ENCODE data around the gene SLU7. TPM values are rescaled to one million over a fixed set of nuclear protein-coding genes. Genes with fewer than 3 reads are reported as not detected.

Gene SLU7
- total RNA-seq, 1 experiment from 2014 or later = 33.3 TPM

DNA sequence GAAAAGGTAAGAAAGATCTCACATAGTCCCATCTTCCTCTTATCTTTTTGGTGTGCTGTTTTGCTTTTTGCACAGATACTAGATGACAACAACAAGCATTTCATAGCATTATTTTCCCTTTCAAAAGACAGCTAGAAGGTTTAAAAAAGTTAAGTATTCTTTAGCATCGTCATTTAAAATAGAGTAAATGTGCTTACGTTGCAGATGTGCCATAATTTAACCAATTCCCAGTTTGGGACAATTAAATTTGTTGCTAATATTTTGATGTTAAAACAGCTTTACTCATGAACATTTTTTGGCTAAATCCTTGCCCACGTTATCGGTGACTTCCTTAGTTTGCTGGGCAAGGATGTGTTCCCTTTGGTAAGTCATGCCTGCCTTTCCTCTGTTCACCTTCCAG is 44.3 kb upstream of the SLU7 start:
- peaks cover 4 to 9% of the 10 kb centered on the region in 2 experiments; a peak in 4 of 5 replicates for H3K9me3 Mint-ChIP-seq
- Histone ChIP-seq H3T11ph (ENCODE audit: low read length) (no peak overlapping the region), H3K9me3 (ENCODE audit: control insufficient read depth, low read depth, low read length) (no peaks in the 10 kb centered on the region), H3K14ac (ENCODE audit: insufficient read depth, low read length) (no peak overlapping the region; the same call in 1 of the 2 replicates), H3K56ac (ENCODE audit: insufficient read length, low read depth, low read length) (no peak overlapping the region), H4K91ac (ENCODE audit: insufficient read length, low read depth, low read length) (no peak overlapping the region), H3K4me1 (ENCODE audit: insufficient read depth, low read length) (no peaks in the 10 kb centered on the region), H4K8ac (replicated peaks; ENCODE audit: insufficient read length, low read depth, low read length) (no peak overlapping the region), H4K20me1 (ENCODE audit: control insufficient read depth, insufficient read depth, insufficient read length) (no peaks in the 10 kb centered on the region), H4K5ac (ENCODE audit: insufficient read length, low read depth, low read length) (no peak overlapping the region), H2BK20ac (ENCODE audit: low read depth, low read length, poor library complexity, severe bottlenecking) (no peak overlapping the region), H3K27me3 (ENCODE audit: insufficient read depth, low read length) (no peaks in the 10 kb centered on the region), H2AFZ (ENCODE audit: low read length) (no peak overlapping the region), H3K18ac (ENCODE audit: insufficient read length, low read depth, low read length) (no peak overlapping the region), H3K27ac (ENCODE audit: insufficient read length, low read depth, low read length) (no peak overlapping the region), H3K4ac (ENCODE audit: low read depth, low read length) (no peak overlapping the region), H3K9ac (ENCODE audit: extremely low read depth, insufficient read length, low read length) (no peak overlapping the region), H3K79me1 (ENCODE audit: insufficient read depth, low read depth, low read length, poor library complexity, severe bottlenecking) (no peaks in the 10 kb centered on the region), H3K4me2 (ENCODE audit: insufficient read depth, insufficient read length, low read length) (no peak overlapping the region), H2BK12ac (ENCODE audit: insufficient read length, low read depth, low read length) (no peak overlapping the region), H3K79me2 (ENCODE audit: insufficient read depth, low read length) (no peaks in the 10 kb centered on the region), H2BK120ac (ENCODE audit: low read depth, low read length, poor library complexity, severe bottlenecking) (no peak overlapping the region), H3K23ac (ENCODE audit: insufficient read length, low read depth, low read length) (no peak overlapping the region), H3K23me2 (ENCODE audit: insufficient read length, low read depth, low read length, poor library complexity, severe bottlenecking) (no peaks in the 10 kb centered on the region), H2BK5ac (ENCODE audit: insufficient read length, low read length) (no peak overlapping the region), H2AK5ac (ENCODE audit: insufficient read length, low read length) (no peak overlapping the region), H2BK15ac (ENCODE audit: low read depth, low read length) (no peak overlapping the region)
- TF ChIP-seq, protein P1, sequence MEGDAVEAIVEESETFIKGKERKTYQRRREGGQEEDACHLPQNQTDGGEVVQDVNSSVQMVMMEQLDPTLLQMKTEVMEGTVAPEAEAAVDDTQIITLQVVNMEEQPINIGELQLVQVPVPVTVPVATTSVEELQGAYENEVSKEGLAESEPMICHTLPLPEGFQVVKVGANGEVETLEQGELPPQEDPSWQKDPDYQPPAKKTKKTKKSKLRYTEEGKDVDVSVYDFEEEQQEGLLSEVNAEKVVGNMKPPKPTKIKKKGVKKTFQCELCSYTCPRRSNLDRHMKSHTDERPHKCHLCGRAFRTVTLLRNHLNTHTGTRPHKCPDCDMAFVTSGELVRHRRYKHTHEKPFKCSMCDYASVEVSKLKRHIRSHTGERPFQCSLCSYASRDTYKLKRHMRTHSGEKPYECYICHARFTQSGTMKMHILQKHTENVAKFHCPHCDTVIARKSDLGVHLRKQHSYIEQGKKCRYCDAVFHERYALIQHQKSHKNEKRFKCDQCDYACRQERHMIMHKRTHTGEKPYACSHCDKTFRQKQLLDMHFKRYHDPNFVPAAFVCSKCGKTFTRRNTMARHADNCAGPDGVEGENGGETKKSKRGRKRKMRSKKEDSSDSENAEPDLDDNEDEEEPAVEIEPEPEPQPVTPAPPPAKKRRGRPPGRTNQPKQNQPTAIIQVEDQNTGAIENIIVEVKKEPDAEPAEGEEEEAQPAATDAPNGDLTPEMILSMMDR (conservative IDR thresholded peaks at IDR 0.05) = no peak
- H3K27me3 Mint-ChIP-seq (ENCODE audit: low read depth) = no peaks in the 10 kb centered on the region
- no CpG with 5 or more reads among the region's 4 CpGs for WGBS (ENCODE audit: extremely low coverage, insufficient read length, low lambda C conversion rate)
- peaks cover 0 to 5% (median 2%) of the 10 kb centered on the region in 3 experiments; a peak in 2 of 7 replicates for H3K36me3 Mint-ChIP-seq (ENCODE audit: insufficient read depth in 1 of 3, low read depth in 3 of 3)
- peaks cover 11 to 15% of the 10 kb centered on the region in 2 experiments for H3K4me1 Mint-ChIP-seq
- no peak overlapping the region for H3K4me3 Mint-ChIP-seq
- no peak overlapping the region for H3K27ac Mint-ChIP-seq
- no peak for DNase-seq

Measured in H9 (cell line).